CD4-positive, alpha-beta T cell (primary cell): ENCODE results near the gene CACNA2D1. TPM values are rescaled to one million over a fixed set of nuclear protein-coding genes. Genes with fewer than 3 reads are reported as not detected.

Experiments
- ATAC-seq: fragments of 200-7000 bp; cut with Tn5 transposase; one replicate; pipeline ENCODE4 v1.10.0; 2022; ENCODE audit warnings: mild to moderate bottlenecking; ENCODE audit not compliant: poor library complexity
- CTCF ChIA-PET: fragments of 350-600 bp; sonication (Branson Sonifier 250); formaldehyde crosslinking; loops from one replicate; lab custom pipeline; 2021; ENCODE audit warnings: antibody characterized with exemption, inconsistent platforms; lab: Charles Lee
- POLR2A ChIA-PET: fragments of 350-600 bp; sonication (Branson Sonifier 250); formaldehyde crosslinking; loops from one replicate; lab custom pipeline; 2021; ENCODE audit warnings: antibody characterized with exemption, inconsistent platforms; lab: Charles Lee
- DNase-seq, 14 experiments: peaks; one replicate each; pipeline ENCODE4 v3.0.0-alpha.2; 2013 to 2020; ENCODE audit warnings: mixed read lengths in 2 of 14
- H3K27ac ChIP-seq, 2 donors: one replicate each; pipeline versions ENCODE4 v1.5.1 to v1.7.0; 2013; ENCODE audit warnings: low read length in 2 of 2, low read depth in 1 of 2, mild to moderate bottlenecking in 1 of 2
- H3K27me3 ChIP-seq, 2 experiments: 1 replicate in 1 of 2; 2 replicates in 1 of 2; pipeline versions ENCODE4 v1.6.1 to v1.7.0; 2013; ENCODE audit warnings: low read length in 2 of 2, control low read depth in 1 of 2, mild to moderate bottlenecking in 1 of 2, moderate library complexity in 1 of 2; ENCODE audit not compliant: insufficient read depth in 2 of 2, control insufficient read depth in 1 of 2
- H3K36me3 ChIP-seq: one replicate; pipeline ENCODE4 v1.6.1; 2013; ENCODE audit warnings: low read length, control low read depth; ENCODE audit not compliant: insufficient read depth
- H3K4me1 ChIP-seq: one replicate; pipeline ENCODE4 v1.6.1; 2013; ENCODE audit warnings: low read length, control low read depth; ENCODE audit not compliant: insufficient read depth
- H3K4me3 ChIP-seq: one replicate; pipeline ENCODE4 v1.5.1; 2013; ENCODE audit warnings: mild to moderate bottlenecking, low read length, moderate library complexity
- H3K9me3 ChIP-seq, 2 experiments: 1 replicate in 1 of 2; 2 replicates in 1 of 2; pipeline versions ENCODE4 v1.6.1 to v1.7.0; 2013; ENCODE audit warnings: low read length in 2 of 2, mild to moderate bottlenecking in 2 of 2, control low read depth in 1 of 2, moderate library complexity in 1 of 2; ENCODE audit not compliant: control insufficient read depth in 1 of 2, insufficient read depth in 1 of 2
- H3K27ac Mint-ChIP-seq: one replicate; pipeline ENCODE4 v1.8.0; 2020; ENCODE audit warnings: mixed read lengths
- H3K27me3 Mint-ChIP-seq: one replicate; pipeline ENCODE4 v1.8.0; 2021; ENCODE audit warnings: mixed read lengths
- H3K36me3 Mint-ChIP-seq: one replicate; pipeline ENCODE4 v1.8.0; 2021; ENCODE audit warnings: low read depth, mixed read lengths
- H3K4me1 Mint-ChIP-seq: one replicate; pipeline ENCODE4 v1.8.0; 2021; ENCODE audit warnings: low read depth, mixed read lengths
- H3K4me3 Mint-ChIP-seq: one replicate; pipeline ENCODE4 v1.8.0; 2020; ENCODE audit warnings: mild to moderate bottlenecking, mixed read lengths
- H3K9me3 Mint-ChIP-seq: one replicate; pipeline ENCODE4 v1.8.0; 2020; ENCODE audit warnings: mixed read lengths
- CTCF ChIP-seq: fragments of 200-600 bp; IDR thresholded peaks from one replicate; pipeline ENCODE4 v1.8.0; 2022; ENCODE audit warnings: antibody characterized with exemption, mild to moderate bottlenecking
- intact Hi-C, 2 experiments: fragments of 100-400 bp; cut with DNase I in 1 of 2; cut with micrococcal nuclease in 1 of 2; formaldehyde crosslinking; loops; one replicate each; pipeline versions ENCODE4 v1.15.1 to v1.9.0; 2023 to 2025; cut with DNase I, micrococcal nuclease
- total RNA-seq, 174 experiments: library from RNA in 2 of 174; stranded (reverse) in 2 of 174; gene quantifications; one replicate each; pipeline ENCODE4 v1.2.3 and lab custom pipeline; 2021 to 2026

CACNA2D1 gene
- total RNA-seq, 2 experiments from 2014 or later = not detected

GRCh38 chr7:82317760-82318159 lies 125.8 kb downstream of the CACNA2D1 start:
- peaks cover 1% of the 10 kb centered on the region for H3K9me3 Mint-ChIP-seq
- H3K27ac Mint-ChIP-seq = no peak overlapping the region
- no peak overlapping the region for H3K27ac ChIP-seq
- intact Hi-C loops = loop anchor here in 1 of 2 experiments (10.0 kb wide), 1 partner anchor 53 kb away; no protein-coding TSS in a partner anchor
- H3K27me3 Mint-ChIP-seq = no peaks in the 10 kb centered on the region
- no peaks in the 10 kb centered on the region for H3K4me1 ChIP-seq
- ChIA-PET POLR2A (no interaction called here), CTCF (no interaction called here)
- H3K9me3 ChIP-seq = peaks cover 0 to 10% of the 10 kb centered on the region in 2 experiments
- no peak overlapping the region for H3K4me3 ChIP-seq
- ATAC-seq (no peak), DNase-seq (no peak)
- H3K36me3 Mint-ChIP-seq = no peaks in the 10 kb centered on the region
- TF ChIP-seq CTCF = no peak
- no peaks in the 10 kb centered on the region for H3K27me3 ChIP-seq
- no peak overlapping the region for H3K4me3 Mint-ChIP-seq
- H3K36me3 ChIP-seq = no peaks in the 10 kb centered on the region
- H3K4me1 Mint-ChIP-seq = no peaks in the 10 kb centered on the region

- no peaks in the 10 kb centered on the region for H3K4me1 ChIP-seq
- H3K36me3 Mint-ChIP-seq = no peaks in the 10 kb centered on the region
- H3K36me3 ChIP-seq = no peaks in the 10 kb centered on the region
- DNase-seq (no peak), ATAC-seq (no peak)
- TF ChIP-seq CTCF = no peak
- H3K27me3 ChIP-seq = no peaks in the 10 kb centered on the region
- H3K4me3 Mint-ChIP-seq = no peak overlapping the region
- no peaks in the 10 kb centered on the region for H3K4me1 Mint-ChIP-seq
- no peaks in the 10 kb centered on the region for H3K27me3 Mint-ChIP-seq
- intact Hi-C loops = loop anchor here in 1 of 2 experiments (10.0 kb wide), 1 partner anchor 52 kb away; no protein-coding TSS in a partner anchor
- CTCF ChIA-PET = no interaction called here
- peaks cover 0 to 10% of the 10 kb centered on the region in 2 experiments for H3K9me3 ChIP-seq
- POLR2A ChIA-PET = no interaction called here
- H3K27ac Mint-ChIP-seq = no peak overlapping the region
- no peak overlapping the region for H3K4me3 ChIP-seq
- no peaks in the 10 kb centered on the region for H3K9me3 Mint-ChIP-seq
- H3K27ac ChIP-seq = no peak overlapping the region
Measured at GRCh38 chr7:82317257-82317721, 126.3 kb downstream of the CACNA2D1 start.

- CTCF ChIA-PET = no interaction called here
Measured at GRCh38 chr7:82313269-82313668, 130.3 kb downstream of the CACNA2D1 start.

More at GRCh38 chr7:82313269-82313668, 130.3 kb downstream of the CACNA2D1 start:
- intact Hi-C loops = loop anchor here in 1 of 2 experiments (10.0 kb wide), 1 partner anchor 48 kb away; no protein-coding TSS in a partner anchor
- no peak for TF ChIP-seq CTCF
- no peak overlapping the region for H3K27ac Mint-ChIP-seq
- ATAC-seq = no peak
- POLR2A ChIA-PET = no interaction called here
- Histone ChIP-seq H3K27ac (no peak overlapping the region), H3K9me3 (no peaks in the 10 kb centered on the region), H3K36me3 (no peaks in the 10 kb centered on the region), H3K4me3 (no peak overlapping the region), H3K4me1 (no peaks in the 10 kb centered on the region), H3K27me3 (no peaks in the 10 kb centered on the region)
- peaks cover 6% of the 10 kb centered on the region for H3K9me3 Mint-ChIP-seq
- no peaks in the 10 kb centered on the region for H3K4me1 Mint-ChIP-seq
- no peak for DNase-seq
- no peaks in the 10 kb centered on the region for H3K36me3 Mint-ChIP-seq
- H3K27me3 Mint-ChIP-seq = no peaks in the 10 kb centered on the region
- no peak overlapping the region for H3K4me3 Mint-ChIP-seq
